ENCODE measurements around the gene P2RY2. TPM values are rescaled to one million over a fixed set of nuclear protein-coding genes. Genes with fewer than 3 reads are reported as not detected.

P2RY2 gene
- total RNA-seq, 1 donor from 2014 or later = 0.96 TPM

- Mint-ChIP-seq H3K4me1 (ENCODE audit: low read depth) (peaks cover 10% of the 10 kb centered on the region), H3K9me3 (ENCODE audit: low read depth) (no peaks in the 10 kb centered on the region), H3K4me3 (ENCODE audit: low read depth) (no peak overlapping the region), H3K36me3 (ENCODE audit: insufficient read depth) (no peaks in the 10 kb centered on the region), H3K27me3 (peaks cover 22% of the 10 kb centered on the region), H3K27ac (no peak overlapping the region)
- TF ChIP-seq CTCF (IDR thresholded peaks at IDR 0.05; ENCODE audit: unreplicated experiment) = no peak
- no peak for DNase-seq (ENCODE audit: low spot score, unreplicated experiment)
These were observed 63.2 kb downstream of the P2RY2 start for GRCh38 chr11:73281201-73281741.

GRCh38 chr11:73281796-73282660, 63.9 kb downstream of the P2RY2 start:
- H3K36me3 Mint-ChIP-seq (ENCODE audit: insufficient read depth) = no peaks in the 10 kb centered on the region

GRCh38 chr11:73283276-73284000, 65.4 kb downstream of the P2RY2 start:
- no peaks in the 10 kb centered on the region for H3K9me3 Mint-ChIP-seq (ENCODE audit: low read depth)
- peaks cover 10% of the 10 kb centered on the region for H3K4me1 Mint-ChIP-seq (ENCODE audit: low read depth)
- TF ChIP-seq CTCF (IDR thresholded peaks at IDR 0.05; ENCODE audit: unreplicated experiment) = no peak
- no peak overlapping the region for H3K4me3 Mint-ChIP-seq (ENCODE audit: low read depth)
- DNase-seq (ENCODE audit: low spot score, unreplicated experiment) = no peak
- H3K27ac Mint-ChIP-seq = no peak overlapping the region
- no peaks in the 10 kb centered on the region for H3K36me3 Mint-ChIP-seq (ENCODE audit: insufficient read depth)
- H3K27me3 Mint-ChIP-seq = peaks cover 24% of the 10 kb centered on the region

More at GRCh38 chr11:73281796-73282660, 63.9 kb downstream of the P2RY2 start:
- no peak for DNase-seq (ENCODE audit: low spot score, unreplicated experiment)
- Mint-ChIP-seq H3K27ac (no peak overlapping the region), H3K4me1 (ENCODE audit: low read depth) (peaks cover 10% of the 10 kb centered on the region), H3K27me3 (peaks cover 22% of the 10 kb centered on the region), H3K9me3 (ENCODE audit: low read depth) (no peaks in the 10 kb centered on the region), H3K4me3 (ENCODE audit: low read depth) (no peak overlapping the region)
- TF ChIP-seq CTCF (IDR thresholded peaks at IDR 0.05; ENCODE audit: unreplicated experiment) = no peak

- no peak for DNase-seq (ENCODE audit: low spot score, unreplicated experiment)
- Mint-ChIP-seq H3K36me3 (ENCODE audit: insufficient read depth) (no peaks in the 10 kb centered on the region), H3K27ac (no peak overlapping the region), H3K4me1 (ENCODE audit: low read depth) (peaks cover 14% of the 10 kb centered on the region), H3K4me3 (ENCODE audit: low read depth) (no peak overlapping the region), H3K9me3 (ENCODE audit: low read depth) (no peaks in the 10 kb centered on the region), H3K27me3 (peaks cover 24% of the 10 kb centered on the region)
- no peak for TF ChIP-seq CTCF (IDR thresholded peaks at IDR 0.05; ENCODE audit: unreplicated experiment)
These were observed 66.0 kb downstream of the P2RY2 start for GRCh38 chr11:73284106-73284505.

- Mint-ChIP-seq H3K27ac (peak overlapping the region; percentile 11), H3K4me1 (ENCODE audit: low read depth) (peaks cover 17% of the 10 kb centered on the region), H3K27me3 (peaks cover 18% of the 10 kb centered on the region), H3K4me3 (ENCODE audit: low read depth) (no peak overlapping the region), H3K9me3 (ENCODE audit: low read depth) (no peaks in the 10 kb centered on the region), H3K36me3 (ENCODE audit: insufficient read depth) (no peaks in the 10 kb centered on the region)
- no peak for DNase-seq (ENCODE audit: low spot score, unreplicated experiment)
- TF ChIP-seq CTCF (IDR thresholded peaks at IDR 0.05; ENCODE audit: unreplicated experiment) = no peak
These were observed 67.6 kb downstream of the P2RY2 start for GRCh38 chr11:73285721-73286120.

Measured in progenitor cell of endocrine pancreas (in vitro differentiated cells).